Measurements from ENCODE around the gene HTR1B. TPM values are rescaled to one million over a fixed set of nuclear protein-coding genes. Genes with fewer than 3 reads are reported as not detected.

The HTR1B gene
- total RNA-seq, 1 donor from 2014 or later: 0.25 TPM

DNA sequence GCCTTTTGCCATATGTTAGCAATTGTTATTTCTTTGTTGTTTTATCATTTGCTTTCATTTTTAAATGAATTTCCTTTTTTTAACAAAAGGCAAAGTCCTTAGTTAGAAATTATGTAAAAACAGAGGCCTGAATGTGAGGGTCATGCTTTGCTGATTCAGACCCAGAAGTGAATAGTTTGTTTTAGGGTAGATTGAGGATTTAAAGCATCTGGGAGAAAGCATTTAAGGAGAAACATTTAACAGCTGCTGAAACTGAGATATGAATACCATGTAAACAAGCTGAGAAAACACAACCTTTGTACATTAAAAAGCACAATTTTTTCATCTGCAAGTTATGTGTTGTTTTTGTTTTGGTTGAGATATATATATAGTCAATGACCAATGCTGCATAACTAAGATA, 8.0 kb downstream of the HTR1B start:
- Mint-ChIP-seq H3K36me3 (no peaks in the 10 kb centered on the region), H3K9me3 (no peaks in the 10 kb centered on the region), H3K4me1 (peaks cover 9% of the 10 kb centered on the region), H3K4me3 (no peak overlapping the region), H3K27ac (no peak overlapping the region), H3K27me3 (ENCODE audit: low read depth) (peaks cover 19% of the 10 kb centered on the region)
- TF ChIP-seq, protein P1, sequence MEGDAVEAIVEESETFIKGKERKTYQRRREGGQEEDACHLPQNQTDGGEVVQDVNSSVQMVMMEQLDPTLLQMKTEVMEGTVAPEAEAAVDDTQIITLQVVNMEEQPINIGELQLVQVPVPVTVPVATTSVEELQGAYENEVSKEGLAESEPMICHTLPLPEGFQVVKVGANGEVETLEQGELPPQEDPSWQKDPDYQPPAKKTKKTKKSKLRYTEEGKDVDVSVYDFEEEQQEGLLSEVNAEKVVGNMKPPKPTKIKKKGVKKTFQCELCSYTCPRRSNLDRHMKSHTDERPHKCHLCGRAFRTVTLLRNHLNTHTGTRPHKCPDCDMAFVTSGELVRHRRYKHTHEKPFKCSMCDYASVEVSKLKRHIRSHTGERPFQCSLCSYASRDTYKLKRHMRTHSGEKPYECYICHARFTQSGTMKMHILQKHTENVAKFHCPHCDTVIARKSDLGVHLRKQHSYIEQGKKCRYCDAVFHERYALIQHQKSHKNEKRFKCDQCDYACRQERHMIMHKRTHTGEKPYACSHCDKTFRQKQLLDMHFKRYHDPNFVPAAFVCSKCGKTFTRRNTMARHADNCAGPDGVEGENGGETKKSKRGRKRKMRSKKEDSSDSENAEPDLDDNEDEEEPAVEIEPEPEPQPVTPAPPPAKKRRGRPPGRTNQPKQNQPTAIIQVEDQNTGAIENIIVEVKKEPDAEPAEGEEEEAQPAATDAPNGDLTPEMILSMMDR (IDR thresholded peaks at IDR 0.05; ENCODE audit: unreplicated experiment): no peak
- DNase-seq (ENCODE audit: low spot score in 2 of 2, unreplicated experiment in 2 of 2): no peak

DNA sequence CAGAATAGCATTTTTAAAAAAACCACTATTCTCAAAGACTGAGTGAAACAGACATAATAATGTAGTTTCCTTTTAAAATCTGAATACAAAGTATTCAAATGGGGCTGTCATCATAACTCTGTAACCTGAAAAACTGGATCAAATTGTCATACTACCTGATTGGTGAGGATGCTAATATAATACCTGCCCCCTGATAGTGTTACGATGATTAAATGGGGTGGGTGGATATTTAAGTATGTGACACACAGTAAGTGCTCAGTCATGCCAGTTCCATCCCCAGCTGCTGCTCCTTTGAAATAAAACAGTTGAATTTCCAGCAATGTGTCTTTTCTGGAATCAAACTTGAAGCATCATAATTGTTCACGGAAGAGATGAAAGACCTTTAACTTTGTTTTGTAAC, 8.9 kb downstream of the HTR1B start:
- TF ChIP-seq, protein P1 (IDR thresholded peaks at IDR 0.05; ENCODE audit: unreplicated experiment): no peak
- H3K27me3 Mint-ChIP-seq (ENCODE audit: low read depth): peaks cover 11% of the 10 kb centered on the region

DNA sequence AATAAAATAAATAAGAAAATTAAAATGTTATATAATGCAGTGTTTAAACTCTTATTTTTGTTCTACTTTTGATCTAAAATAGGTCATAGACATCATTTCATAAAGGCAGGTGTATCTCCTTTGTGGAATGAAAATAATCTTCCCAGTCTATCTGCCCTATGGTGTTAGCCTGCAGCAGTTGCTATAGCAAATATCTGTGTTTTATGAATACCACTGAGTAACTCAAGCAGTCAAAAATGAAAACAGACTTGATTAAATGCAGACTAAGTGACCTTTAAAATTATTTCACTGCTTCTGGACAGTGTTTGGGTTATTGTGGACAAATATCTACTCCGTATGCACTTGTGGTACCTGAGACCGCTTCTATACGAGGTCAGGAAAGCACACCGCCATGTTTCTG, 11.8 kb downstream of the HTR1B start:
- no peak overlapping the region for H3K4me3 Mint-ChIP-seq

More for the DNA sequence above, 8.9 kb downstream of the HTR1B start:
- Mint-ChIP-seq H3K27ac (no peak overlapping the region), H3K9me3 (no peaks in the 10 kb centered on the region), H3K36me3 (no peaks in the 10 kb centered on the region), H3K4me3 (no peak overlapping the region), H3K4me1 (peaks cover 5% of the 10 kb centered on the region)
- DNase-seq (ENCODE audit: low spot score in 2 of 2, unreplicated experiment in 2 of 2): no peak

DNA sequence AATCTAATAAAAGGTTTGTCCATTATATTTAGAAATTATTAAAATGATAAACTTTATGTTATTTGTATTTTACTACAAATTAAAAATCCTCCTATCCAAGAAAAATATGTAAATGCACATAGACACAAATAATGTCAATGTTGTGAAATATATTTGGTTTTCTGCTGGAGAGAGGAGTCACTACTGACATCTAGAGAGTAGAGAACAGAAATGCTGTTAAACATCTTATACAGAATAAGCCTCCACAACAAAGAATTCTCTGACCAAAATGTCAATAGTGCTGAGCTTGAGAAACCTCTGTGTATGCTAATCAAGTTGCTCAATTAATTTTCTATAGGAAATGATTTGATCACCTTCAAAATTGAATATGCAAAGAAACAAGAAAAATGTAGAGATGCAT, 12.4 kb downstream of the HTR1B start:
- Mint-ChIP-seq H3K9me3 (no peaks in the 10 kb centered on the region), H3K4me3 (no peak overlapping the region), H3K27ac (no peak overlapping the region), H3K27me3 (ENCODE audit: low read depth) (no peaks in the 10 kb centered on the region), H3K4me1 (peaks cover 2% of the 10 kb centered on the region), H3K36me3 (no peaks in the 10 kb centered on the region)
- no peak for DNase-seq (ENCODE audit: low spot score in 2 of 2, unreplicated experiment in 2 of 2)
- TF ChIP-seq, protein P1 (IDR thresholded peaks at IDR 0.05; ENCODE audit: unreplicated experiment): no peak

More for the DNA sequence above, 11.8 kb downstream of the HTR1B start:
- no peak for DNase-seq (ENCODE audit: low spot score in 2 of 2, unreplicated experiment in 2 of 2)
- no peak overlapping the region for H3K27ac Mint-ChIP-seq
- H3K36me3 Mint-ChIP-seq: no peaks in the 10 kb centered on the region
- no peaks in the 10 kb centered on the region for H3K27me3 Mint-ChIP-seq (ENCODE audit: low read depth)
- peaks cover 2% of the 10 kb centered on the region for H3K4me1 Mint-ChIP-seq
- no peaks in the 10 kb centered on the region for H3K9me3 Mint-ChIP-seq
- TF ChIP-seq, protein P1 (IDR thresholded peaks at IDR 0.05; ENCODE audit: unreplicated experiment): no peak

DNA sequence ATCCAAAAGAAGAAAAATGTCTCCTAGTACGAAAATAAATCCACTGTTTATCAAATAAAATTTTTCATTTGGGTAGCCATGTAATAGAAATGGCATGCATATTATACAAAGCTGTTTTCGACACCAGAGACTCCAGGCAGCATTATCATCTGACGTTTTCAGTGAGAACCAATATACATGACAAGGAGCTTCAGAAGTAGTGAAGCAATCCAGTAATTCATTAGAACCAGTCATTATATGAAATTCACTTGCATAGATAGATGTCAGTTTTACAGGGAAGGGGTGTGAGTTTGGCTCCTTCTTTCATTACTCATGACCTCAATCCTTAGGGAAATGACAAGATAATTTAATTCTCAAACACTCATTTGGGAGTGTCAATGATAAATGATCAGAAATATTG, 14.7 kb downstream of the HTR1B start:
- Mint-ChIP-seq H3K36me3 (no peaks in the 10 kb centered on the region), H3K4me3 (no peak overlapping the region), H3K4me1 (no peaks in the 10 kb centered on the region), H3K27ac (no peak overlapping the region), H3K9me3 (no peaks in the 10 kb centered on the region), H3K27me3 (ENCODE audit: low read depth) (no peaks in the 10 kb centered on the region)
- TF ChIP-seq, protein P1 (IDR thresholded peaks at IDR 0.05; ENCODE audit: unreplicated experiment): no peak
- no peak for DNase-seq (ENCODE audit: low spot score in 2 of 2, unreplicated experiment in 2 of 2)

DNA sequence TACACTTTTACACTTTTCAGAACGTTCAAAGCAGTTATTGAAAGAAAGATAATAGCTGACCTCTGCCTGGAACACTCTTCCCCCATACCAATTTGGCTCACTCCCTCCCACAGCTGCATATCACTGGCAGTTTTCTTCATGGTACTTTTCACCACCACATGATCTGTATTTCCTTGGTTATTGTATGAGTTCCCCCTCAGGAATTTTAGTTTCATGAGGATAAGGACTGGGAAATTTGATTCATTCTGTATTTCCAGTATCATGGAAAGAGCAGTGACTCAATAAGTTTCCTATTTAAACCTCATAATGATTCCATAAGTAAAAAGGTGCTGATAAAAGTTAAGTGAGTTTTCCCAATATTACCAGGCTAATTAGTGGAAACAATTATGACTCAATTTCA, 16.0 kb downstream of the HTR1B start:
- no peak for DNase-seq (ENCODE audit: low spot score in 2 of 2, unreplicated experiment in 2 of 2)
- TF ChIP-seq, protein P1 (IDR thresholded peaks at IDR 0.05; ENCODE audit: unreplicated experiment): no peak
- Mint-ChIP-seq H3K4me3 (no peak overlapping the region), H3K9me3 (no peaks in the 10 kb centered on the region), H3K36me3 (no peaks in the 10 kb centered on the region), H3K27ac (no peak overlapping the region), H3K27me3 (ENCODE audit: low read depth) (no peaks in the 10 kb centered on the region), H3K4me1 (no peaks in the 10 kb centered on the region)

Data from mesothelial cell of epicardium (in vitro differentiated cells).